ENCODE results near the gene SHISA7.
"Not testable (repeated sequence)": the region's sequence is repeated elsewhere in the genome, so short reads cannot be mapped to it uniquely, and the experiment has no call there.

The SHISA7 gene

GRCh38 chr19:55418185-55418584, 24.9 kb downstream of the SHISA7 start:
- peak; percentile 85 for DNase-seq

GRCh38 chr19:55410168-55410567, 32.9 kb downstream of the SHISA7 start:
- DNase-seq, result no peak

- not testable (repeated sequence) for DNase-seq
These were observed 33.9 kb downstream of the SHISA7 start for GRCh38 chr19:55409179-55409578.

- DNase-seq, result no peak
These were observed 34.6 kb downstream of the SHISA7 start for GRCh38 chr19:55408533-55408872.

- DNase-seq, result peak; percentile 100
These were observed 35.1 kb downstream of the SHISA7 start for GRCh38 chr19:55407800-55408532.

GRCh38 chr19:55407550-55407799, 35.6 kb downstream of the SHISA7 start, which contains the start of gene UBE2S:
TSS of gene UBE2S (minus strand) at chr19:55407788. CDS start at chr19:55407589, 199 bp downstream.
- DNase-seq, result not testable (repeated sequence)

- no peak for DNase-seq
These were observed 36.1 kb downstream of the SHISA7 start for GRCh38 chr19:55406826-55407549.

- DNase-seq, result no peak
These were observed 36.8 kb downstream of the SHISA7 start for GRCh38 chr19:55406091-55406825.

GRCh38 chr19:55405638-55406037, 37.5 kb downstream of the SHISA7 start:
- DNase-seq, result no peak

GRCh38 chr19:55402509-55402908, 40.6 kb downstream of the SHISA7 start:
- DNase-seq, result no peak

- DNase-seq, result not testable (repeated sequence)
These were observed 41.7 kb downstream of the SHISA7 start for GRCh38 chr19:55401390-55401789.

GRCh38 chr19:55400281-55401087, 42.6 kb downstream of the SHISA7 start:
- DNase-seq, result no peak

- DNase-seq, result no peak
These were observed 44.7 kb downstream of the SHISA7 start for GRCh38 chr19:55398200-55398925.

- DNase-seq, result no peak
These were observed 50.0 kb downstream of the SHISA7 start for GRCh38 chr19:55392820-55393761.

GRCh38 chr19:55391702-55392615, 51.1 kb downstream of the SHISA7 start:
- no peak for DNase-seq

GRCh38 chr19:55391191-55391670, 51.9 kb downstream of the SHISA7 start:
- no peak for DNase-seq

- peak; percentile 35 for DNase-seq
These were observed 52.6 kb downstream of the SHISA7 start for GRCh38 chr19:55390461-55390880.

GRCh38 chr19:55389386-55390317, 53.4 kb downstream of the SHISA7 start:
- no peak for DNase-seq
